ENCODE results near the gene C9orf40.

DNA sequence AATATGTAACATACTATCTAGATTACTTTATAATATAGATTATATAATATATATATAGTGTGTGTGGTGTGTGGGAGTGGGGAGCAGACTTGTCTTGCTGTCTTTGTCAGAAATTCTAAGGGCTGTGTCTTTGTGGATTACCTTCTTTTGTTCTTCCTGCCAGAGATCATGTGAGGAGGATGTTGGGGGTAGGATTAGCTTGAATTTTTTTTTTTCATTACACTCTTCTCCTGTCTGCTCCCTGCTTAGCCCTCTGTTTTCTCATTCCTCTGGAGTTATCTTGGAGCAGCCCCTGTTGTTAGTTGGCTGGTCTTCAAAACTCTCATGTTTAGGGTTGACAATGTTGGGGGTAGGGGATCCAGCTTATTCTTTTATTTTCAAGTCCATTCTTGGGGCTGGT is 21.0 kb upstream of the C9orf40 start:
- TF ChIP-seq SUZ12 (IDR thresholded peaks at IDR 0.05; ENCODE audit: extremely low read depth, insufficient read depth, insufficient read length), result no peak
- no peak for TF ChIP-seq YY1 (IDR thresholded peaks at IDR 0.05; ENCODE audit: insufficient read depth, insufficient read length)
- TF ChIP-seq ZNF274 (IDR thresholded peaks at IDR 0.05; ENCODE audit: low read depth, low read length), result no peak
